Measurements from ENCODE around the gene PRKCA.

DNA sequence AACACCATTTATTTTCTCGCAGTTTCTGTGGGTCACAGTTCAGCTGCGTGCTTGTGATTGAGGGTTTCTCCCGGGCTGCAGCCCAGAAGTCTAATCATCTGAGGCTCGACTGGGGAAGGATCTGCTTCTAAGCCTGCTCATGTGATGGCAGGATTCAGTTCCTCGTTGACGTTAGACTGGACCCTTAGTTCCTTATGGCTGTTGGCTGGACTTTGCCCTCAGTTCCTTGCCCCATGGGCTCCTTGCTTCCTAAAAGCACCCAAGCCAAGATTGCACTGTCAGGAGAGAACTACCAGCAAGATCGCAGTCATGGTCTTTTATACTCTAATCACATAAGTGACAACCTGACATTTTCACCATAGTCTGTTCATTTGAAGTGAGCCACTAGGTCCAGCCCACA, 250.0 kb downstream of the PRKCA start:
- TF ChIP-seq POLR2A (IDR thresholded peaks at IDR 0.05) (no peak), CTCF (IDR thresholded peaks at IDR 0.05) (no peak)
